ENCODE data around the gene CYP3A7.
A peak's percentile ranks its signal among the peaks of the same experiment; 100 is the strongest.
"Not testable (repeated sequence)": the region's sequence is repeated elsewhere in the genome, so short reads cannot be mapped to it uniquely, and the experiment has no call there.

CYP3A7 gene

GRCh38 chr7:99779949-99780348 lies 45.0 kb upstream of the CYP3A7 start:
- H2AK5ac ChIP-seq (ENCODE audit: low read length) = no peak overlapping the region
- no peaks in the 10 kb centered on the region for H3K79me1 ChIP-seq (ENCODE audit: low read length)
- no peak overlapping the region for H3K4me2 ChIP-seq (ENCODE audit: low read length)
- no peaks in the 10 kb centered on the region for H3K9me3 ChIP-seq (ENCODE audit: insufficient read depth, low read depth, low read length)
- no peak overlapping the region for H3K14ac ChIP-seq (ENCODE audit: low read length)
- H2AFZ ChIP-seq (ENCODE audit: insufficient read depth, low read length, poor library complexity) = no peak overlapping the region
- H4K8ac ChIP-seq (ENCODE audit: low read depth, low read length) = no peak overlapping the region
- no peak overlapping the region for H4K91ac ChIP-seq (ENCODE audit: low read depth, low read length)
- WGBS (ENCODE audit: extremely low coverage, insufficient coverage, insufficient read length) = no CpG with 5 or more reads among the region's 3 CpGs
- H3K4ac ChIP-seq (ENCODE audit: low read depth, low read length) = no peak overlapping the region
- no peak overlapping the region for H2BK5ac ChIP-seq (ENCODE audit: low read depth, low read length, poor library complexity)
- H3K9ac ChIP-seq (ENCODE audit: low read length) = no peak overlapping the region
- no peak overlapping the region for H3K23ac ChIP-seq (ENCODE audit: low read length)
- no peak overlapping the region for H3K4me3 ChIP-seq (ENCODE audit: low read depth, low read length)
- H3K27ac ChIP-seq (ENCODE audit: low read depth, low read length) = no peak overlapping the region
- no peaks in the 10 kb centered on the region for H3K27me3 ChIP-seq (ENCODE audit: insufficient read depth, low read length)
- no peaks in the 10 kb centered on the region for H3K36me3 ChIP-seq (ENCODE audit: control insufficient read depth in 1 of 2, insufficient read depth in 2 of 2, low read length in 2 of 2)
- peaks cover 0 to 1% of the 10 kb centered on the region in 2 experiments for H3K4me1 ChIP-seq (ENCODE audit: control insufficient read depth in 1 of 2, insufficient read depth in 2 of 2, low read length in 2 of 2)
- no peak overlapping the region for H2BK120ac ChIP-seq (ENCODE audit: insufficient read depth, low read length, poor library complexity)
- DNase-seq = peak in 1 of 2 donors; percentile 59
- no peak overlapping the region for H3K18ac ChIP-seq (ENCODE audit: low read length)
- no peak overlapping the region for H4K12ac ChIP-seq (ENCODE audit: low read depth, low read length)
- H2BK12ac ChIP-seq (ENCODE audit: low read length) = no peak overlapping the region
- no peaks in the 10 kb centered on the region for H3K79me2 ChIP-seq (ENCODE audit: control insufficient read depth, insufficient read depth, low read length, poor library complexity)

DNA sequence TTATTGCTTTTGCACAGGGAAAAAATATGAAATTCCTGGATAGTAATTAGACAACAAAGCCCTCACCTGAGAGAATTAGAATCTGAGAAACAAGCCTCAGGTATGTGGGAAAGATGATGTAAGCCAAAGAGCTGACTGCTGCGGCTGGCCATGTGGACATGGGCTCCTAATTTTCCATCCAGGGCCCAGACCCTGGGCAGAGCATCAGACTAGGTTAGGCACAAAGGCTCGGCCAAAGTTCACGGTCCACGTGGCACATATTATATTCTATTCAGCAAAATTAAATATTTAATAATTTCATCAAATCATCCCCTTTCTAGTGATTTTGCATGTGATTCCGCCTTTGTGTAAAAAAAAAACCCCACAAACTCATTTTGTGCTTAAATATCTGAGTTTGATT lies 43.9 kb upstream of the CYP3A7 start:
- Histone ChIP-seq H3K18ac (ENCODE audit: low read length) (no peak overlapping the region), H2BK120ac (ENCODE audit: insufficient read depth, low read length, poor library complexity) (no peak overlapping the region), H3K27me3 (ENCODE audit: insufficient read depth, low read length) (no peaks in the 10 kb centered on the region), H2AFZ (ENCODE audit: insufficient read depth, low read length, poor library complexity) (no peak overlapping the region), H3K4me1 (ENCODE audit: control insufficient read depth in 1 of 2, insufficient read depth in 2 of 2, low read length in 2 of 2) (peaks cover 0 to 1% of the 10 kb centered on the region in 2 experiments), H2AK5ac (ENCODE audit: low read length) (no peak overlapping the region), H3K9me3 (ENCODE audit: insufficient read depth, low read depth, low read length) (no peaks in the 10 kb centered on the region), H3K4me2 (ENCODE audit: low read length) (no peak overlapping the region), H3K36me3 (ENCODE audit: control insufficient read depth in 1 of 2, insufficient read depth in 2 of 2, low read length in 2 of 2) (no peaks in the 10 kb centered on the region), H3K4ac (ENCODE audit: low read depth, low read length) (no peak overlapping the region), H3K79me1 (ENCODE audit: low read length) (no peaks in the 10 kb centered on the region), H4K12ac (ENCODE audit: low read depth, low read length) (no peak overlapping the region), H3K14ac (ENCODE audit: low read length) (no peak overlapping the region), H4K91ac (ENCODE audit: low read depth, low read length) (no peak overlapping the region), H3K27ac (ENCODE audit: low read depth, low read length) (no peak overlapping the region), H4K8ac (ENCODE audit: low read depth, low read length) (no peak overlapping the region), H3K79me2 (ENCODE audit: control insufficient read depth, insufficient read depth, low read length, poor library complexity) (no peaks in the 10 kb centered on the region), H3K4me3 (ENCODE audit: low read depth, low read length) (no peak overlapping the region), H3K23ac (ENCODE audit: low read length) (no peak overlapping the region), H3K9ac (ENCODE audit: low read length) (no peak overlapping the region), H2BK5ac (ENCODE audit: low read depth, low read length, poor library complexity) (no peak overlapping the region), H2BK12ac (ENCODE audit: low read length) (no peak overlapping the region)
- no peak for DNase-seq
- WGBS (ENCODE audit: extremely low coverage, insufficient coverage, insufficient read length) = no CpG with 5 or more reads among the region's 5 CpGs

DNA sequence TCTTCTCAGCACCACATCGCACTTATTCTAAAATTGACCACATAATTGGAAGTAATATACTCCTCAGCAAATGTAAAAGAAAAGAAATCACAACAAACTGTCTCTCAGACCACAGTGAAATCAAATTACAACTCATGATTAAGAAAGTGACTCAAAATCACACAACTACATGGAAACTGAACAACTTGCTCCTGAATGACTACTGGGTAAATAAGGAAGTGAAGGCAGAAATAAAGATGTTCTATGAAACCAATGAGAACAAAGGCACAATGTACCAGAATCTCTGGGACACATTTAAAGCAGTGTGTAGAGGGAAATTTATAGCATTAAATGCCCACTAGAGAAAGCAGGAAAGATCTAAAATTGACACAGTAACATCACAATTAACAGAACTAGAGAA lies 38.4 kb upstream of the CYP3A7 start:
- not testable (repeated sequence) for H3K4me1 ChIP-seq (ENCODE audit: control insufficient read depth in 1 of 2, insufficient read depth in 2 of 2, low read length in 2 of 2); H4K12ac ChIP-seq (ENCODE audit: low read depth, low read length); H3K27ac ChIP-seq (ENCODE audit: low read depth, low read length); H3K18ac ChIP-seq (ENCODE audit: low read length); H2AK5ac ChIP-seq (ENCODE audit: low read length); H4K91ac ChIP-seq (ENCODE audit: low read depth, low read length); H3K4me2 ChIP-seq (ENCODE audit: low read length); H3K27me3 ChIP-seq (ENCODE audit: insufficient read depth, low read length); H2BK120ac ChIP-seq (ENCODE audit: insufficient read depth, low read length, poor library complexity); H3K4me3 ChIP-seq (ENCODE audit: low read depth, low read length); DNase-seq; H3K9me3 ChIP-seq (ENCODE audit: insufficient read depth, low read depth, low read length); H3K4ac ChIP-seq (ENCODE audit: low read depth, low read length); H3K9ac ChIP-seq (ENCODE audit: low read length); H2BK5ac ChIP-seq (ENCODE audit: low read depth, low read length, poor library complexity); H3K36me3 ChIP-seq (ENCODE audit: control insufficient read depth in 1 of 2, insufficient read depth in 2 of 2, low read length in 2 of 2); H3K14ac ChIP-seq (ENCODE audit: low read length); H3K79me2 ChIP-seq (ENCODE audit: control insufficient read depth, insufficient read depth, low read length, poor library complexity); H2BK12ac ChIP-seq (ENCODE audit: low read length); H4K8ac ChIP-seq (ENCODE audit: low read depth, low read length); H3K79me1 ChIP-seq (ENCODE audit: low read length); H2AFZ ChIP-seq (ENCODE audit: insufficient read depth, low read length, poor library complexity); H3K23ac ChIP-seq (ENCODE audit: low read length)
- no CpG with 5 or more reads among the region's 1 CpG for WGBS (ENCODE audit: extremely low coverage, insufficient coverage, insufficient read length)

DNA sequence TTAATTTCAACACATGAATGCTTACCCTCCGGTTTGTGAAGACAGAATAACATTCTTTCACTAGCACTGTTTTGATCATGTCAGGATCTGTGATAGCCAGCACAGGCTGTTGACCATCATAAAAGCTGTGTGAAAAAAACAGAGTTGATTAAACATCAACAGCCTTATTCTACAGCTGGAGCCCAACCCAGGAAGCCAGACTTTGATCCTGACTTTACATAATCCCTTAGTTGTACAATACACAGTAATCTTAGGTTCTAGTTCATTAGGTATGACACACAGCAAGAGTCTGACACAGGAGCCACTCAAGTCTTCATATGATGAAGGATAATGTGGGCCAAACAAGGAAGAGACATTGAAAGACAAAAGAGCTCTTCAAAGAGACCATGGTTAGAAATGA lies 37.6 kb upstream of the CYP3A7 start:
- Histone ChIP-seq H3K4me1 (ENCODE audit: control insufficient read depth in 1 of 2, insufficient read depth in 2 of 2, low read length in 2 of 2) (no peaks in the 10 kb centered on the region), H3K9ac (ENCODE audit: low read length) (no peak overlapping the region), H2BK5ac (ENCODE audit: low read depth, low read length, poor library complexity) (no peak overlapping the region), H2BK120ac (ENCODE audit: insufficient read depth, low read length, poor library complexity) (no peak overlapping the region), H4K8ac (ENCODE audit: low read depth, low read length) (no peak overlapping the region), H3K14ac (ENCODE audit: low read length) (no peak overlapping the region), H4K12ac (ENCODE audit: low read depth, low read length) (no peak overlapping the region), H3K23ac (ENCODE audit: low read length) (no peak overlapping the region), H3K27me3 (ENCODE audit: insufficient read depth, low read length) (no peaks in the 10 kb centered on the region), H2AK5ac (ENCODE audit: low read length) (no peak overlapping the region), H2BK12ac (ENCODE audit: low read length) (no peak overlapping the region), H3K36me3 (ENCODE audit: control insufficient read depth in 1 of 2, insufficient read depth in 2 of 2, low read length in 2 of 2) (no peaks in the 10 kb centered on the region), H2AFZ (ENCODE audit: insufficient read depth, low read length, poor library complexity) (no peak overlapping the region), H3K4me3 (ENCODE audit: low read depth, low read length) (no peak overlapping the region), H3K79me2 (ENCODE audit: control insufficient read depth, insufficient read depth, low read length, poor library complexity) (no peaks in the 10 kb centered on the region), H3K9me3 (ENCODE audit: insufficient read depth, low read depth, low read length) (no peaks in the 10 kb centered on the region), H3K18ac (ENCODE audit: low read length) (no peak overlapping the region), H3K4me2 (ENCODE audit: low read length) (no peak overlapping the region), H3K79me1 (ENCODE audit: low read length) (no peaks in the 10 kb centered on the region), H3K27ac (ENCODE audit: low read depth, low read length) (no peak overlapping the region), H4K91ac (ENCODE audit: low read depth, low read length) (no peak overlapping the region), H3K4ac (ENCODE audit: low read depth, low read length) (no peak overlapping the region)
- WGBS (ENCODE audit: extremely low coverage, insufficient coverage, insufficient read length) = no CpG with 5 or more reads among the region's 1 CpG
- DNase-seq = no peak

Measured in trophoblast cell (in vitro differentiated cells and primary cell).